Activated naive CD4-positive, alpha-beta T cell treated with anti-CD3 and anti-CD28 coated beads, Interleukin-2, amount 50 U/mL, for 24 hours (primary cell): Measurements from ENCODE around the gene KIAA1586.
"Not testable (repeated sequence)": the region's sequence is repeated elsewhere in the genome, so short reads cannot be mapped to it uniquely, and the experiment has no call there.

Experiments
- H3K27ac Mint-ChIP-seq: one replicate; pipeline ENCODE4 v1.8.0; 2021; ENCODE audit warnings: mild to moderate bottlenecking, mixed read lengths
- H3K27me3 Mint-ChIP-seq: one replicate; pipeline ENCODE4 v1.8.0; 2021; ENCODE audit warnings: mixed read lengths
- H3K36me3 Mint-ChIP-seq: one replicate; pipeline ENCODE4 v1.8.0; 2021; ENCODE audit warnings: mixed read lengths
- H3K4me1 Mint-ChIP-seq: one replicate; pipeline ENCODE4 v1.8.0; 2021; ENCODE audit warnings: mixed read lengths
- H3K4me3 Mint-ChIP-seq: one replicate; pipeline ENCODE4 v1.8.0; 2021; ENCODE audit warnings: mild to moderate bottlenecking, mixed read lengths
- H3K9me3 Mint-ChIP-seq: one replicate; pipeline ENCODE4 v1.8.0; 2021; ENCODE audit warnings: mixed read lengths

KIAA1586 gene

GRCh38 chr6:57027301-57027700, 19.2 kb upstream of the KIAA1586 start:
- Mint-ChIP-seq H3K4me1 (no peaks in the 10 kb centered on the region), H3K9me3 (peaks cover 16% of the 10 kb centered on the region), H3K36me3 (peaks cover 12% of the 10 kb centered on the region), H3K4me3 (no peak overlapping the region), H3K27me3 (peaks cover 10% of the 10 kb centered on the region), H3K27ac (no peak overlapping the region)

DNA sequence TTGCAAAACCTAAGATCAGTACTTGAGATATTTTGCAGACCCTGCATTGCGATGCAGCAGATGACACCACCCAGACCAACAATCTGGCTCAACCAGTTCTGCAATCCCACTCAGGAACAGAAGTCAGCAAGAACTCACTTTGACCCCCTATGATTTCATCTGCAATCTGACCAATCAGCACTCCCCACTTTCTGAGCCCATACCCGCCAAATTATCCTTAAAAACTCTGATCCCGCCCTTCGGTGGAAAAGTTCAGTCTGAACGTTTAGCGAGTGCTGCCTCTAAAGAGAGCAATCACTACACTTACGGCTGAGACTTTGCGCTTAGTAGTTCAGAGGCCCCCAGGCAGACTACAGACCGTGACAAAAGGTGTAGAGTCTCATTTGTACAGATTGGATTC, 17.3 kb upstream of the KIAA1586 start:
- no peak overlapping the region for H3K27ac Mint-ChIP-seq
- H3K27me3 Mint-ChIP-seq: peaks cover 10% of the 10 kb centered on the region
- H3K36me3 Mint-ChIP-seq: peaks cover 10% of the 10 kb centered on the region
- H3K4me1 Mint-ChIP-seq: no peaks in the 10 kb centered on the region
- peaks cover 16% of the 10 kb centered on the region for H3K9me3 Mint-ChIP-seq
- H3K4me3 Mint-ChIP-seq: no peak overlapping the region

DNA sequence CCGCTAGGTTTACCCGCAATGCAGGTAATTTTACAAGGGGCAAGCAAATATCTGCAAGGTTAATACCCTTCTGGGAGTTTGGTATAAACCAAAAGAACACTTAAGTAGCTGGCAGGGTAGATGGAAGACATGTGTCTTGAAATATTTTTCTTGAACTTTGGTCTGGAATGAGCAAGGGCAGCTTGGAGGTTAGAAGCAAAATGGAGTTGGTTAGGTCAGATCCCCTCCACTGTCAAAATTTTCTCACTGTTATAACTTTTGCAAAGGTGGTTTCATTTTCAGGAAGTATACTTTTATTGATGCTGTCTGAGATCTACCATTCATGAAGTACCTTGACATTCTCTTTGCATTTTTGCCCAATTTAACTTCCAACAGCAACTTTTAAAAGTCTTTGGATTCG, 13.3 kb upstream of the KIAA1586 start:
- Mint-ChIP-seq H3K4me3 (no peak overlapping the region), H3K27ac (no peak overlapping the region), H3K9me3 (no peaks in the 10 kb centered on the region), H3K36me3 (no peaks in the 10 kb centered on the region), H3K27me3 (peaks cover 11% of the 10 kb centered on the region), H3K4me1 (no peaks in the 10 kb centered on the region)

DNA sequence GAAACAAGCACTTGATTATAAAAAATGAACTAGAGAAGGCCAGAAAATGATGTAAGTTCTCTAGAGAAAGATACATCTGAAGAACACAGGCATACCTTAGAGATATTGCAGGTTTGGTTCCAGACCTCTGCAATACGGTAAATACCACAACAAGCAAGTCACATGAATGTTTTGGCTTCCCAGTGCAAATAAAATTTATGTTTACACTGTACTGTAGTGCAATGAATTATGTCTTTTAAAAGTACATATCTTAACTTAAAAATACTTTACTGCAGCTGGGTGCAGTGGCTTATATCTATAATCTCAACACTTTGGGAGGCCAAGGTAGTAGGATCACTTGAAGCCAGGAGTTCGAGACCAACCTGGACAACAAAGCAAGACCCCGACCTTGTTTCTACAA, 10.9 kb upstream of the KIAA1586 start:
- Mint-ChIP-seq H3K27ac (no peak overlapping the region), H3K4me3 (no peak overlapping the region), H3K27me3 (peaks cover 14% of the 10 kb centered on the region), H3K36me3 (no peaks in the 10 kb centered on the region), H3K9me3 (no peaks in the 10 kb centered on the region), H3K4me1 (no peaks in the 10 kb centered on the region)

- no peak overlapping the region for H3K4me3 Mint-ChIP-seq
- H3K36me3 Mint-ChIP-seq: no peaks in the 10 kb centered on the region
Observed at GRCh38 chr6:57038906-57039305, 7.6 kb upstream of the KIAA1586 start.

GRCh38 chr6:57040011-57040410, 6.5 kb upstream of the KIAA1586 start:
- Mint-ChIP-seq H3K27me3 (peaks cover 21% of the 10 kb centered on the region), H3K9me3 (no peaks in the 10 kb centered on the region), H3K27ac (no peak overlapping the region), H3K4me1 (no peaks in the 10 kb centered on the region), H3K4me3 (no peak overlapping the region), H3K36me3 (no peaks in the 10 kb centered on the region)

More at GRCh38 chr6:57038906-57039305, 7.6 kb upstream of the KIAA1586 start:
- no peaks in the 10 kb centered on the region for H3K9me3 Mint-ChIP-seq
- H3K27ac Mint-ChIP-seq: no peak overlapping the region
- peaks cover 21% of the 10 kb centered on the region for H3K27me3 Mint-ChIP-seq
- H3K4me1 Mint-ChIP-seq: no peaks in the 10 kb centered on the region

- H3K9me3 Mint-ChIP-seq, H3K4me3 Mint-ChIP-seq, H3K27ac Mint-ChIP-seq, H3K36me3 Mint-ChIP-seq: not testable (repeated sequence)
- Mint-ChIP-seq H3K4me1 (peaks cover 17% of the 10 kb centered on the region), H3K27me3 (peaks cover 12% of the 10 kb centered on the region)
Observed at GRCh38 chr6:57044061-57044460, 2.4 kb upstream of the KIAA1586 start.

- Mint-ChIP-seq H3K9me3 (no peaks in the 10 kb centered on the region), H3K36me3 (peaks cover 6% of the 10 kb centered on the region), H3K4me3 (no peak overlapping the region), H3K27me3 (peaks cover 12% of the 10 kb centered on the region), H3K4me1 (peaks cover 22% of the 10 kb centered on the region), H3K27ac (no peak overlapping the region)
Observed at GRCh38 chr6:57044568-57044967, 1.9 kb upstream of the KIAA1586 start.

GRCh38 chr6:57047257-57047585, 728 bp downstream of the KIAA1586 start:
- not testable (repeated sequence) for H3K9me3 Mint-ChIP-seq, H3K36me3 Mint-ChIP-seq, H3K27ac Mint-ChIP-seq, H3K27me3 Mint-ChIP-seq, H3K4me3 Mint-ChIP-seq
- H3K4me1 Mint-ChIP-seq: peaks cover 34% of the 10 kb centered on the region

DNA sequence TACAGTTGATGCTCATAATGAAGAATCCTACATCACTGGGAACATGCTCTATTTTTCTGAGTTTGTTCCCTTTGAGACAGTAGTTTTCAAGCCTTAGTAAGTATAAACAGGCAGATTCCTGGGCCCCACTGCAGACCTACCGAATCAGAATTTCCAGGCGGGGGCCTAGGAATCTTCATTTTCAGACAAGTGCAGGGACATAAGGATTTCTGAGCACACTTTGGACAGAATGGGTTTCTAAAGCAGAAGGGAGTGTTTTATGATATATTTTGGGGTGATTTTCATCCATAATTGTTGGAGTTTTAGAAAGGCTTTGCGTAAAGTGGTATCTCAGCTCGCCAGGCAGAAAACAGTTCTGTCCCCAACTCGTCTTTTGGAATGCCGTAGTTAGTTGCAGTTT, 1.4 kb downstream of the KIAA1586 start:
- not testable (repeated sequence) for H3K9me3 Mint-ChIP-seq, H3K27me3 Mint-ChIP-seq
- H3K4me1 Mint-ChIP-seq: peaks cover 34% of the 10 kb centered on the region
- H3K4me3 Mint-ChIP-seq: peak overlapping the region; percentile 85
- H3K27ac Mint-ChIP-seq: peak overlapping the region; percentile 53
- H3K36me3 Mint-ChIP-seq: peaks cover 10% of the 10 kb centered on the region

DNA sequence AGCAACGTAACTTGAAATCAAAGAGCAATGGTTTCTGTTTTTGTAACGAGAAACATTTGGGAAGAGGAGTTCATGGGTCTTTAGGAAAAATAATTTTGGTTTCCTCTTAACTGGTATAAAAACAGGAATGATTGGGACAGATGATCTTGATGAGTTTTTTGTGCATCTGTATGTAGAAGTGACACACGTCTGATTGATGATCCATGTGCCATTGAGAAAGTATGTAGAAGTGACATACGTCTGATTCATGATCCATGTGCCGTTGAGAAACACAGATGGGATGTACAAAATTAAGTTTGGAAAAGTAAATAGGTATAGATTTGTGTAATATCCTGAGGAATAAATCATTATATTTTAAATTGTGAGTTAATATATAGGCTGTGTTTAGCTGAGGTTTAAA, 2.1 kb downstream of the KIAA1586 start:
- no peaks in the 10 kb centered on the region for H3K9me3 Mint-ChIP-seq
- peak overlapping the region; percentile 85 for H3K4me3 Mint-ChIP-seq
- peaks cover 34% of the 10 kb centered on the region for H3K4me1 Mint-ChIP-seq
- peaks cover 12% of the 10 kb centered on the region for H3K36me3 Mint-ChIP-seq
- H3K27ac Mint-ChIP-seq: no peak overlapping the region
- no peaks in the 10 kb centered on the region for H3K27me3 Mint-ChIP-seq

DNA sequence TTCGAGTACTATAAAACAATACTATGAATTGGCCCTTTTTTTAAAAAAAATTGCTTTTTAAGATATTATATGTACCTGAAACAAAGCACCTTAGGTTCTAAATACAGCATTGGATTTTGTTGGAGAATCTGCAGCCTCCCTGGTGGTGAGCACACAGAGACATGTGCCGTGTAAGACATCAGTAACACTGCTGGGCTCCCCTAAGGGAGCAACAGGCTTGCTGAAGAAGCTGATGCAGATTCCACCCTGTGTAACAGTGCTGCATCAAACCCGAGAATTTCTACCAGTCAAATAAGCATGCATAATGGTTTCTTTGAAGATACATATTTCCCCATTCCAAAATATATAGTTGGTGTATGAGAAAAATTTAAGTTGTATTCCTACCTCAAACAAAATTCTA, 17.4 kb downstream of the KIAA1586 start:
- H3K9me3 Mint-ChIP-seq: no peaks in the 10 kb centered on the region
- peaks cover 12% of the 10 kb centered on the region for H3K36me3 Mint-ChIP-seq
- no peaks in the 10 kb centered on the region for H3K27me3 Mint-ChIP-seq
- peaks cover 7% of the 10 kb centered on the region for H3K4me1 Mint-ChIP-seq
- H3K4me3 Mint-ChIP-seq: no peak overlapping the region
- no peak overlapping the region for H3K27ac Mint-ChIP-seq

- Mint-ChIP-seq H3K27ac (no peak overlapping the region), H3K36me3 (peaks cover 8% of the 10 kb centered on the region), H3K27me3 (no peaks in the 10 kb centered on the region), H3K9me3 (no peaks in the 10 kb centered on the region), H3K4me1 (peaks cover 7% of the 10 kb centered on the region), H3K4me3 (no peak overlapping the region)
Observed at GRCh38 chr6:57064809-57065208, 18.3 kb downstream of the KIAA1586 start.

DNA sequence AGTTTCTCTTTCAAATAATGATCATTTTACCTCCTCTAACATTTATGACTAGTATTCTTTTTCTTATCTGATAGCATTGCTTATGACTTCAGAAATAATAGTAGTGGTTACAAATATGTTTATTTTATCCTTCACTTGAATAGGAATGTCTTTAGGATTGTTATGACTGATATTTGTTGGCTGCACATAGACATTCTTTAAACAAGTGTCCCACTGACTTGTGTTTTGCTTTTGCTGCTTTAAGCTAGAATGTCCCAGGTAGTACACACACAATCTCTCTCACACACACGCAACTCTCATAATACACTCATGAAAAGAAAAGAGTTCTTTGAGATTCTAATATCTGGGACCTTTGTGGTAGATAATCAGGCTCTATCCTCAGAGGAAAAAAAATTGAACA, 21.6 kb downstream of the KIAA1586 start:
- H3K36me3 Mint-ChIP-seq: peaks cover 4% of the 10 kb centered on the region

DNA sequence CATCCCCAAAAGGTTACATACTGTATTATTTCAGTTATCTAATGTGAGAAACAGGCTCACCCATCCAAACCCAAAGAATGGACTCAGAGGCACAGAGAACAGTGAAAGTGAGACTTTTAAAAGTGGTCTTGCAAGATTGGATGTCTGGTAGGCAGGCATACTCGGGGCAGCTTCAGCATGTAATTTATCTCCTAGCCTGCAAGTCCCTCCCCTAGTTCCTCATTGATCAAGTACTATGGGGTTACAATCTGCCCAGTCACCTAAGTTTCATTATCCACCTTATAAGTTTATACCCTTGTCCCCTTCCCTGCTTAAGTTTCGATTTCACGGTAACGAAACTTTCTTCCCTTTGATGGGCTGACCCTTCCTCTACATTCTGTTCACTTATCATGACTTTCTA, 22.7 kb downstream of the KIAA1586 start:
- Mint-ChIP-seq H3K27ac (no peak overlapping the region), H3K27me3 (no peaks in the 10 kb centered on the region), H3K4me1 (peaks cover 7% of the 10 kb centered on the region), H3K4me3 (no peak overlapping the region), H3K9me3 (no peaks in the 10 kb centered on the region), H3K36me3 (peaks cover 4% of the 10 kb centered on the region)

More for the DNA sequence above, 21.6 kb downstream of the KIAA1586 start:
- no peaks in the 10 kb centered on the region for H3K27me3 Mint-ChIP-seq
- H3K27ac Mint-ChIP-seq: no peak overlapping the region
- H3K9me3 Mint-ChIP-seq: no peaks in the 10 kb centered on the region
- peaks cover 7% of the 10 kb centered on the region for H3K4me1 Mint-ChIP-seq
- no peak overlapping the region for H3K4me3 Mint-ChIP-seq

GRCh38 chr6:57069920-57070331, 23.4 kb downstream of the KIAA1586 start:
- Mint-ChIP-seq H3K4me3 (no peak overlapping the region), H3K4me1 (peaks cover 4% of the 10 kb centered on the region), H3K27me3 (no peaks in the 10 kb centered on the region), H3K9me3 (no peaks in the 10 kb centered on the region), H3K27ac (no peak overlapping the region), H3K36me3 (peaks cover 2% of the 10 kb centered on the region)

DNA sequence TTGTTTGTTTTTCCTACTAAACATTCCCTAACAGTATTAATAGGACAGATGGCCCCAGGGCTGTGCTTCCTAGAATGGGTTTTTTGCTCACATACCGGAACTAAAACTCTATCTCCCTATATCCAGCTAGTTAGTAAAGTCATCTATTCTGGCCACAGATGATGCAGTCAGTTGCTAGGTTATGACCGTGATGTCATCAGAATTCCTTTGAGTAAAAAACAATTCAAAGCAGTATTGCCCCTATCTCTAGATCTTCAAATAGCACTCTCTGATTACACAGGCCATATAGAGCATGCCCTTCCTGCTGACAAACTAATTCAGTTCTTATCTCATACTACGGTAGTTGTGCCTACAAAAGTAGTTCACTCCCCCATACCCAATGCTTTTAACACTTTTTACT, 25.6 kb downstream of the KIAA1586 start:
- no peaks in the 10 kb centered on the region for H3K9me3 Mint-ChIP-seq
- H3K27ac Mint-ChIP-seq: no peak overlapping the region
- H3K4me1 Mint-ChIP-seq: no peaks in the 10 kb centered on the region
- H3K27me3 Mint-ChIP-seq: no peaks in the 10 kb centered on the region
- H3K4me3 Mint-ChIP-seq: no peak overlapping the region
- peaks cover 5% of the 10 kb centered on the region for H3K36me3 Mint-ChIP-seq
